HG02571 (cell line): ENCODE measurements around the gene TOR4A.

Experiments used
- ATAC-seq: cut with Tn5 transposase; IDR thresholded peaks from one replicate; pipeline ENCODE4 v1.9.1; 2021; ENCODE audit warnings: mild to moderate bottlenecking, moderate library complexity; ENCODE audit not compliant: unreplicated experiment

The TOR4A gene

GRCh38 chr9:137270929-137271695 lies 6.4 kb upstream of the TOR4A start:
- ATAC-seq = no peak

GRCh38 chr9:137271696-137272076 lies 5.8 kb upstream of the TOR4A start:
- no peak for ATAC-seq

- ATAC-seq = no peak
Measured at GRCh38 chr9:137272241-137273094, 5.1 kb upstream of the TOR4A start.

GRCh38 chr9:137273095-137273490 lies 4.4 kb upstream of the TOR4A start:
- ATAC-seq = no peak

- no peak for ATAC-seq
Measured at GRCh38 chr9:137273611-137274320, 3.8 kb upstream of the TOR4A start.

- no peak for ATAC-seq
Measured at GRCh38 chr9:137275203-137275587, 2.3 kb upstream of the TOR4A start.

- no peak for ATAC-seq
Measured at GRCh38 chr9:137275588-137276472, 1.7 kb upstream of the TOR4A start.

GRCh38 chr9:137276473-137277328 lies 825 bp upstream of the TOR4A start:
- ATAC-seq = no peak

GRCh38 chr9:137278061-137278701 lies 655 bp downstream of the TOR4A start:
- no peak for ATAC-seq

- no peak for ATAC-seq
Measured at GRCh38 chr9:137278721-137279711, 1.5 kb downstream of the TOR4A start.

GRCh38 chr9:137279741-137280473 lies 2.4 kb downstream of the TOR4A start:
- no peak for ATAC-seq

GRCh38 chr9:137280474-137281344 lies 3.2 kb downstream of the TOR4A start:
- no peak for ATAC-seq

- no peak for ATAC-seq
Measured at GRCh38 chr9:137281345-137282116, 4.0 kb downstream of the TOR4A start.

GRCh38 chr9:137286975-137287383 lies 9.5 kb downstream of the TOR4A start:
- no peak for ATAC-seq

- ATAC-seq = no peak
Measured at GRCh38 chr9:137293094-137293481, 15.6 kb downstream of the TOR4A start.
